RWPE2 (cell line): ENCODE results near the gene RASGRP2.
A peak's percentile ranks its signal among the peaks of the same experiment; 100 is the strongest.

Experiments used
- ATAC-seq: fragments of 200-7000 bp; cut with Tn5 transposase; 3 replicates; pipeline ENCODE4 v1.9.1; 2021; ENCODE audit warnings: low read depth
- DNase-seq: peaks from one replicate; pipeline ENCODE4 v3.0.0-alpha.2; 2020; ENCODE audit warnings: low spot score
- H3K27ac ChIP-seq: fragments of 450-650 bp; 2 replicates; pipeline ENCODE4 v1.5.1; 2017; ENCODE audit warnings: mild to moderate bottlenecking; ENCODE audit not compliant: poor library complexity, severe bottlenecking
- H3K27me3 ChIP-seq: fragments of 250-450 bp; sonication (Bioruptor Pico); 2 replicates; pipeline ENCODE4 v1.5.1; 2021; ENCODE audit warnings: mild to moderate bottlenecking, moderate library complexity; ENCODE audit not compliant: insufficient read depth, poor library complexity, severe bottlenecking
- H3K36me3 ChIP-seq: fragments of 250-450 bp; sonication (Bioruptor Pico); 2 replicates; pipeline ENCODE4 v1.5.1; 2020; ENCODE audit warnings: low read depth, mild to moderate bottlenecking, moderate library complexity
- H3K4me1 ChIP-seq: fragments of 250-450 bp; sonication (Bioruptor Pico); 2 replicates; pipeline ENCODE4 v1.5.1; 2021; ENCODE audit warnings: mild to moderate bottlenecking, moderate library complexity; ENCODE audit not compliant: insufficient read depth, poor library complexity, severe bottlenecking
- H3K4me3 ChIP-seq: fragments of 250-450 bp; sonication (Bioruptor Pico); 2 replicates; pipeline ENCODE4 v1.5.1; 2021; ENCODE audit warnings: mild to moderate bottlenecking, moderate library complexity; ENCODE audit not compliant: severe bottlenecking
- H3K9me3 ChIP-seq: fragments of 250-450 bp; sonication (Bioruptor Pico); 2 replicates; pipeline ENCODE4 v1.5.1; 2021; ENCODE audit warnings: mild to moderate bottlenecking, moderate library complexity; ENCODE audit not compliant: severe bottlenecking
- TF ChIP-seq, protein P1 (sequence below): fragments of 450-650 bp; IDR thresholded peaks from one replicate; pipeline ENCODE4 v1.5.1; 2017; ENCODE audit warnings: mild to moderate bottlenecking, moderate library complexity; ENCODE audit not compliant: poor library complexity, severe bottlenecking

Gene RASGRP2

DNA sequence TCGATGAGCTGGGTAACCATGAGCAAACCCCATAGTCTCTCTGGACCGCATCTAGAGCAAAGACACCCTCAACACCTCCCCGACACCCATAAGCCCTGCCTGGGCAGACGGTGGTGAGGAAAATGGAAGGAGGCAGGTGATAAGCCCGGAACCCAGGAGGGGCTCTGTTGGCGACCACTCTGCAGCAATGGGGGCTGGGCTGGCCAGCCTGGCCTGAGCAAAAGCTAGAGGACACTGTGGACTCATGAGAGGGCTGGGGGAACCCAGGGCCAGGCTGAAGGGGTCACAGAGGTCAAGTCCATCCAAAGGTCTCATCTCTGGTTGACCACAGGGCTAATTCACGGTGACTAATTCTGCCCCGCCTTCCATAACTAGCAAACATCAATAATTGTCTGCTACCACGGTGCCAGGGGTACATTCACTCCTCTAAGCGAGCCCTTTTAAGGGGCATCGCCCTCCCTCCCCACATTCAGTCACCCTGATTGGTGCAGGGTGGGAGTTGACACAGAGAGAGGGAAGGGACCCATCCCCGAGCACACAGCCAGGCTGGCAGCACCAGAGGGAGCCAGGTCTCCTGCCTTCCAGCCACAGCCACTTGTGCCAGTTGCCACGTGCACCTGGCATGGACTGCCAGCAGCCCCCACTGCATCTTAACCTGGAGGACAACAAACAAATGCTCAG, 11.9 kb upstream of the RASGRP2 start:
- Histone ChIP-seq H3K4me1 (no peaks in the 10 kb centered on the region), H3K9me3 (no peaks in the 10 kb centered on the region), H3K36me3 (no peaks in the 10 kb centered on the region), H3K27ac (no peak overlapping the region), H3K4me3 (no peak overlapping the region), H3K27me3 (no peaks in the 10 kb centered on the region)
- ATAC-seq (no peak), DNase-seq (no peak)
- TF ChIP-seq, protein P1, sequence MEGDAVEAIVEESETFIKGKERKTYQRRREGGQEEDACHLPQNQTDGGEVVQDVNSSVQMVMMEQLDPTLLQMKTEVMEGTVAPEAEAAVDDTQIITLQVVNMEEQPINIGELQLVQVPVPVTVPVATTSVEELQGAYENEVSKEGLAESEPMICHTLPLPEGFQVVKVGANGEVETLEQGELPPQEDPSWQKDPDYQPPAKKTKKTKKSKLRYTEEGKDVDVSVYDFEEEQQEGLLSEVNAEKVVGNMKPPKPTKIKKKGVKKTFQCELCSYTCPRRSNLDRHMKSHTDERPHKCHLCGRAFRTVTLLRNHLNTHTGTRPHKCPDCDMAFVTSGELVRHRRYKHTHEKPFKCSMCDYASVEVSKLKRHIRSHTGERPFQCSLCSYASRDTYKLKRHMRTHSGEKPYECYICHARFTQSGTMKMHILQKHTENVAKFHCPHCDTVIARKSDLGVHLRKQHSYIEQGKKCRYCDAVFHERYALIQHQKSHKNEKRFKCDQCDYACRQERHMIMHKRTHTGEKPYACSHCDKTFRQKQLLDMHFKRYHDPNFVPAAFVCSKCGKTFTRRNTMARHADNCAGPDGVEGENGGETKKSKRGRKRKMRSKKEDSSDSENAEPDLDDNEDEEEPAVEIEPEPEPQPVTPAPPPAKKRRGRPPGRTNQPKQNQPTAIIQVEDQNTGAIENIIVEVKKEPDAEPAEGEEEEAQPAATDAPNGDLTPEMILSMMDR: no peak

DNA sequence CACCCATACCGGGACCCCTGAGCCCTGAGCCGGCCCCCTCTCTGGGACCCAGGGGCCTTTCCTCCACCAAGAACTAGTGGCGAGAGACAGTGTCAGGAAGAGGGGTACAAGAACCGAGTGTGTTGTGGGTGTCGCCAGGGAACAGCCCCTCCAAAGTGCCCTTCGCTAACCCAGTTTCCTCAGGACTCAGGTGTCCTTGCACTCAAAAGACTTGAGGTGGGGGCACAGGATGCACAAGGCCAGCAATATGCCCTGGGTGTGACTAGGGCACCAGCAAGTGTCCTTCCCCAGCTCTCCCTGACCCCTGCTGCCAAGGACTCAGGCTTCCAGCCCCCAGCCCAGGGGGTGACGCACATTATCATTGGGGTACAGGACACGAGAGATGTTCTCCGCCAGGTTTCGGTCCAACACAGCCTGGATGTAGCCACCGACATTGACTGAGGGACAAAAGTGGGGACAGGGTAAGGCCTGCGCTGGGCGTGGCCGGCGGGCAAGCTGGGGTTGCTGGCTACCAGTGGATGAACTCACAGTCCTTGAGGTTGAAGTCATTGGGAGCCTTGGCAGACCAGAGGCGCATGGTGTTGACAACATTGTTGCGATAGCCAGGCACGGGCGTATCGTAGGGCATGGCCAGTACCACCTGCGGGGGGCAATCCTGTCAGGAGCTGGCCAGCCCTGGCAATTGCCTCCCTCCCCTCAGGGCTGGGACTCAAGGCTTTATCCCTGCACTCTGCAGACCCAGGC, 11.1 kb upstream of the RASGRP2 start:
- TF ChIP-seq, protein P1: no peak
- Histone ChIP-seq H3K4me3 (no peak overlapping the region), H3K36me3 (no peaks in the 10 kb centered on the region), H3K9me3 (no peaks in the 10 kb centered on the region), H3K4me1 (no peaks in the 10 kb centered on the region), H3K27ac (no peak overlapping the region), H3K27me3 (no peaks in the 10 kb centered on the region)
- ATAC-seq (no peak), DNase-seq (peak; percentile 53)

DNA sequence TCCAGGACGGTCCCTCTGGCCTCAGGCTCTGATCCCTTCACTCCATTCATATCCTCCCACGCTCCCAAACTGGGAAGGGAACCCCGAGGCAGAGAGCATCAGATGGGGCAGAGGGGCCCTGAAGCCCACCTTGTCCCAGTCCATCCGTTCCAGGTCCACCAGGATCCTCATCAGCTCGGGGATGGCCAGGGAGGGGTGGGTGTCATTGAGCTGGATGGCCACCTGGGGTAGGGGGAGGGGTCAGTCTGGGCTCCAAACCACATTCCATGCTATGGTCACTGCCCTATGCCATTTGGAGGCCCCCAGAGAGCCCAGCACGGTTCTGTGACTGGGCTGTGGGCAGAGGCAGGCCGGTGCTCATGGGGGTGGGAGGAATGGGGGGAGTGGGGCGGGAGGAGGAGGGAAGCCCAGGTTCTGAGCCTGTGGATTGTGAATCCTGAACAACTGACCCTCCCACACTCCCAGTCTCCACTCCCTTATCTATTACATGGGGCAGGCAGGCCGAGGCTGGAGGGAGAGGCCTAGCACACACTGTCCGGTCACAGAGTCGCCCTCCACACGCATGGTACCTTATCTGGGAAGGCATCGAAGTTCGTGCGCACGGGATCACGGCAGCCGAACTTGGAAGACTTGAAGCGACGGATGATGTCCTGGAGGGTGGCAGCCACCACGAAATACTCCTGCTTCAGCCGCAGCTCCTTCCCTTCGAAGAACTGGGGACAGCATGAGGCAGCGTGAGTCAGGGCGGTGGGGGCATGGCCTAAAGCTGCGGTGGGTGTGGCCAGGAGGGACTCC, 10.4 kb upstream of the RASGRP2 start:
- Histone ChIP-seq H3K27ac (no peak overlapping the region), H3K36me3 (no peaks in the 10 kb centered on the region)

DNA sequence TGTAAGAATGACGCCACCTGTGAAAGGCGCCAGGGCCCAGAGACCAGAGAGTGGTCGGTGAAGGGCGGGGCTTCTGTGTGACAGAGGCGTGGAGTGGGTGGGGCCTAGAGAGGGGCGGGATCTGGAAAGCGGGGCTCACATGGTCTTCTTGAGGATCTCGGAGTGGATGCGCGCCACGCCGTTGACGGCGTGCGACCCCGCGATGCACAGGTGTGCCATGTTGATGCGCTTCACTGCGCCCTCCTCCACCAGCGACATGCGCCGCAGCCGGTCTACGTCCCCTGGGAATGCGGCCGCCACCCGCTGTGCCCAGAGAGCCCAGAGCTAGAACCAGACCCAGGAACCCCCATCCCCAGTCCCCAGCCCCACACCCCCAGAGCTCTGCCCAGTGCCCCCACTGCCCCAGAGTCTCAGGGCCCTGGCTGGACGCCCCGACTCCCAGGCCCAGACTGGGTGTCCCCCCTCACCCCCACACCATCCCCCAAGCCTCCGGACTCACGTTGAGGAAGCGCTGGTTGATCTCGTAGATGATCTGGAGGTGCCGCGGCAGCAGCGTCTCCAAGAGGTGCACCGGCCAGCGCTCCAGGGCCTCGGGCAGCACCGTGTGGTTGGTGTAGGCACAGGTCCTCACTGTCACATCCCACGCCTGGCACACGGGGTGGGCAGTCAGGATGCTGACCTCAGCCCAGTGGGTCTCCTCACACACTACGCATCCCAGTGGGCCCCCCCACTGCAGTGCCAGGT, 9.6 kb upstream of the RASGRP2 start:
- TF ChIP-seq, protein P1: no peak
- Histone ChIP-seq H3K27ac (no peak overlapping the region), H3K27me3 (no peaks in the 10 kb centered on the region), H3K36me3 (no peaks in the 10 kb centered on the region), H3K9me3 (no peaks in the 10 kb centered on the region), H3K4me1 (peaks cover 4% of the 10 kb centered on the region), H3K4me3 (no peak overlapping the region)
- DNase-seq: peak; percentile 66
- ATAC-seq: no peak

More for the DNA sequence above, 10.4 kb upstream of the RASGRP2 start:
- DNase-seq (peak; percentile 57), ATAC-seq (no peak)
- Histone ChIP-seq H3K4me1 (no peaks in the 10 kb centered on the region), H3K27me3 (no peaks in the 10 kb centered on the region), H3K9me3 (no peaks in the 10 kb centered on the region), H3K4me3 (no peak overlapping the region)
- TF ChIP-seq, protein P1: no peak
